NCI-H1417 treated with DMSO at 0.1 percent for 48 hours (cell line): ENCODE measurements around the gene CD247.

Experiments used
- DNase-seq: peaks from one replicate; lab custom pipeline; 2025; lab: John Stamatoyannopoulos, UW

CD247 gene

GRCh38 chr1:167463080-167463479, 55.2 kb downstream of the CD247 start:
- DNase-seq, result no peak

- DNase-seq, result no peak
These were observed 56.0 kb downstream of the CD247 start for GRCh38 chr1:167462341-167462740.

GRCh38 chr1:167460836-167461235, 57.5 kb downstream of the CD247 start:
- DNase-seq, result no peak

- no peak for DNase-seq
These were observed 60.3 kb downstream of the CD247 start for GRCh38 chr1:167457936-167458584.

GRCh38 chr1:167456926-167457325, 61.4 kb downstream of the CD247 start:
- DNase-seq, result no peak

- no peak for DNase-seq
These were observed 61.8 kb downstream of the CD247 start for GRCh38 chr1:167456524-167456923.

- DNase-seq, result no peak
These were observed 62.4 kb downstream of the CD247 start for GRCh38 chr1:167455786-167456446.

- no peak for DNase-seq
These were observed 63.2 kb downstream of the CD247 start for GRCh38 chr1:167454894-167455785.

GRCh38 chr1:167454304-167454893, 63.9 kb downstream of the CD247 start:
- no peak for DNase-seq

- no peak for DNase-seq
These were observed 65.2 kb downstream of the CD247 start for GRCh38 chr1:167453123-167453522.

- DNase-seq, result no peak
These were observed 65.8 kb downstream of the CD247 start for GRCh38 chr1:167452483-167452882.

- DNase-seq, result no peak
These were observed 67.5 kb downstream of the CD247 start for GRCh38 chr1:167450843-167451242.

- no peak for DNase-seq
These were observed 70.7 kb downstream of the CD247 start for GRCh38 chr1:167447521-167448136.

GRCh38 chr1:167446966-167447365, 71.4 kb downstream of the CD247 start:
- no peak for DNase-seq

- no peak for DNase-seq
These were observed 74.6 kb downstream of the CD247 start for GRCh38 chr1:167443757-167444156.

- no peak for DNase-seq
These were observed 75.3 kb downstream of the CD247 start for GRCh38 chr1:167442854-167443565.

- no peak for DNase-seq
These were observed 76.0 kb downstream of the CD247 start for GRCh38 chr1:167442142-167442848.

- no peak for DNase-seq
These were observed 77.1 kb downstream of the CD247 start for GRCh38 chr1:167441222-167441621.

- no peak for DNase-seq
These were observed 77.6 kb downstream of the CD247 start for GRCh38 chr1:167440776-167441175.

GRCh38 chr1:167440345-167440744, 78.0 kb downstream of the CD247 start:
- DNase-seq, result no peak
